HepG2 (cell line): ENCODE measurements around the gene KCND3. TPM values are rescaled to one million over a fixed set of nuclear protein-coding genes. Genes with fewer than 3 reads are reported as not detected.

Experiments
- ATAC-seq: fragments of 200-7000 bp; cut with Tn5 transposase; 3 replicates; pipeline ENCODE4 v1.9.1; 2020; ENCODE audit warnings: mild to moderate bottlenecking, moderate library complexity
- BruUV-seq: library from RNA; stranded (reverse); fragments of 400-500 nt; replicated peaks from 2 replicates; lab custom pipeline; 2021; lab: Mats Ljungman, UMichigan
- CTCF ChIA-PET: fragments of 300-600 bp; formaldehyde crosslinking; extraction: SDS; loops from one replicate; lab custom pipeline; 2021; ENCODE audit warnings: low total read pairs, inconsistent platforms, low intra/inter-chr PET ratio; lab: Yijun Ruan, JAX
- POLR2A ChIA-PET: fragments of 350-600 bp; sonication (Branson Sonifier 250); formaldehyde crosslinking; loops from one replicate; lab custom pipeline; 2020; ENCODE audit warnings: antibody characterized with exemption, inconsistent platforms; lab: Yijun Ruan, JAX
- DNase-seq: peaks from one replicate; pipeline ENCODE4 v3.0.0-alpha.2; 2015; ENCODE audit warnings: low spot score
- FAIRE-seq: peaks from 3 replicates; lab custom pipeline; 2011; peaks lifted over from hg19 to GRCh38; lab: Jason Lieb, UNC
- H2AFZ ChIP-seq: one replicate; pipeline ENCODE4 v1.6.1; 2011; ENCODE audit warnings: low read length, inconsistent platforms
- H3K27ac ChIP-seq: fragments of 300-600 bp; 3 replicates; pipeline ENCODE4 v1.8.0; 2011; ENCODE audit warnings: mixed run types, mild to moderate bottlenecking, mixed read lengths, low read length, inconsistent platforms; ENCODE audit not compliant: insufficient read depth; ENCODE audit errors: extremely low read length
- H3K27me3 ChIP-seq, 2 experiments: fragments of 200-600 bp in 1 of 2; 2 replicates in 1 of 2; 3 replicates in 1 of 2; pipeline versions ENCODE4 v1.6.0 to v1.8.0; 2011; ENCODE audit warnings: low read length in 2 of 2, mild to moderate bottlenecking in 2 of 2, moderate library complexity in 2 of 2, inconsistent platforms in 1 of 2; ENCODE audit not compliant: insufficient read depth in 2 of 2, control insufficient read depth in 1 of 2
- H3K36me3 ChIP-seq, 2 experiments: fragments of 200-600 bp in 1 of 2; replicated peaks in 1 of 2; 2 replicates in 1 of 2; 3 replicates in 1 of 2; pipeline versions ENCODE4 v1.5.1 to v1.8.0; 2011; ENCODE audit warnings: low read length in 2 of 2, inconsistent platforms in 1 of 2; ENCODE audit not compliant: insufficient read depth in 2 of 2, control insufficient read depth in 1 of 2
- H3K4me1 ChIP-seq: 2 replicates; pipeline ENCODE4 v1.5.1; 2012; ENCODE audit warnings: low read length, inconsistent platforms; ENCODE audit not compliant: insufficient read depth
- H3K4me2 ChIP-seq: 2 replicates; pipeline ENCODE4 v1.6.0; 2011; ENCODE audit warnings: low read depth, low read length, inconsistent platforms
- H3K4me3 ChIP-seq, 3 experiments: fragments of 200-600 bp in 1 of 3; sonication (generic), shearing (Covaris generic) in 1 of 3; replicated peaks in 1 of 3; 2 replicates each; pipeline ENCODE4 v1.5.1; 2011 to 2016; ENCODE audit warnings: low read length in 3 of 3, inconsistent platforms in 2 of 3, low read depth in 2 of 3, mild to moderate bottlenecking in 2 of 3, control low read depth in 1 of 3, mixed read lengths in 1 of 3; ENCODE audit not compliant: insufficient read depth in 1 of 3
- H3K79me2 ChIP-seq: one replicate; pipeline ENCODE4 v1.6.1; 2011; ENCODE audit warnings: low read length, inconsistent platforms; ENCODE audit not compliant: insufficient read depth
- H3K9ac ChIP-seq: 2 replicates; pipeline ENCODE4 v1.6.0; 2011; ENCODE audit warnings: mild to moderate bottlenecking, low read depth, low read length, inconsistent platforms; ENCODE audit not compliant: insufficient read depth
- H3K9me3 ChIP-seq: 2 replicates; pipeline ENCODE4 v1.5.1; 2012; ENCODE audit warnings: mild to moderate bottlenecking, low read length
- H4K20me1 ChIP-seq: 2 replicates; pipeline ENCODE4 v1.6.0; 2011; ENCODE audit warnings: inconsistent platforms, mild to moderate bottlenecking, low read length, moderate library complexity; ENCODE audit not compliant: insufficient read depth
- ASH2L ChIP-seq: fragments of 300-600, 200-600 bp; sonication (generic); IDR thresholded peaks from 2 replicates; pipeline ENCODE4 v1.7.0; 2017; ENCODE audit warnings: low read depth, mild to moderate bottlenecking, moderate library complexity, mixed read lengths, low read length; ENCODE audit not compliant: insufficient read length
- CSRNP1 ChIP-seq: sonication (generic); formaldehyde crosslinking; IDR thresholded peaks from 2 replicates; pipeline ENCODE4 v1.8.1; 2023; ENCODE audit warnings: mild to moderate bottlenecking, missing genetic modification reagents
- KLF13 ChIP-seq: sonication (generic); formaldehyde crosslinking; IDR thresholded peaks from 2 replicates; pipeline ENCODE4 v1.4.0; 2020; ENCODE audit warnings: mild to moderate bottlenecking, missing genetic modification reagents
- MATR3 ChIP-seq: sonication (generic); formaldehyde crosslinking; IDR thresholded peaks from 2 replicates; pipeline ENCODE4 v1.4.0; 2020; ENCODE audit warnings: missing genetic modification reagents
- MBD4 ChIP-seq: IDR thresholded peaks from 2 replicates; pipeline ENCODE4 v1.6.1; 2012; ENCODE audit warnings: low read length, inconsistent platforms, borderline replicate concordance
- MYC ChIP-seq: sonication (generic); formaldehyde crosslinking; IDR thresholded peaks from 2 replicates; pipeline ENCODE4 v1.9.0; 2021; ENCODE audit warnings: missing genetic modification reagents, borderline replicate concordance
- THYN1 ChIP-seq: sonication (generic); formaldehyde crosslinking; IDR thresholded peaks from 2 replicates; pipeline ENCODE4 v1.8.1; 2023; ENCODE audit warnings: low read depth, mild to moderate bottlenecking, moderate library complexity, missing genetic modification reagents, borderline replicate concordance
- TP53 ChIP-seq: sonication (generic); formaldehyde crosslinking; conservative IDR thresholded peaks from 2 replicates; pipeline ENCODE4 v1.4.0; 2020; ENCODE audit warnings: missing genetic modification reagents
- ZMAT5 ChIP-seq: sonication (generic); formaldehyde crosslinking; IDR thresholded peaks from 2 replicates; pipeline ENCODE4 v1.5.0; 2020; ENCODE audit warnings: mild to moderate bottlenecking, low read depth, missing genetic modification reagents, borderline replicate concordance
- ZNF10 ChIP-seq: sonication (generic); formaldehyde crosslinking; IDR thresholded peaks from 2 replicates; pipeline ENCODE4 v1.4.0; 2020; ENCODE audit warnings: mild to moderate bottlenecking, low read depth, missing genetic modification reagents, borderline replicate concordance
- ZNF383 ChIP-seq: sonication (generic); formaldehyde crosslinking; IDR thresholded peaks from 2 replicates; pipeline ENCODE4 v1.4.0; 2020; ENCODE audit warnings: missing genetic modification reagents, mild to moderate bottlenecking, borderline replicate concordance
- ZNF431 ChIP-seq: sonication (generic); formaldehyde crosslinking; IDR thresholded peaks from 2 replicates; pipeline ENCODE4 v1.9.0; 2022; ENCODE audit warnings: missing genetic modification reagents, low read depth, mild to moderate bottlenecking, borderline replicate concordance
- ZNF724P ChIP-seq: sonication (generic); formaldehyde crosslinking; IDR thresholded peaks from 2 replicates; pipeline ENCODE4 v1.8.0; 2022; ENCODE audit warnings: missing genetic modification reagents, borderline replicate concordance
- ZNF772 ChIP-seq: sonication (generic); formaldehyde crosslinking; IDR thresholded peaks from 2 replicates; pipeline ENCODE4 v1.5.0; 2020; ENCODE audit warnings: mild to moderate bottlenecking, missing genetic modification reagents
- WGBS: methylation state at CpG from one replicate; pipeline ENCODE4 v1.1.6; 2017; ENCODE audit warnings: low lambda C conversion rate; 5-methylcytosine and 5-hydroxymethylcytosine counted together
- in situ Hi-C: cut with HindIII; loops from 2 replicates; pipeline ENCODE4 v1.10.0; 2017; ENCODE audit warnings: low pct_unique_long_range_greater_than_20kb; ENCODE audit not compliant: extremely low pct_ligation_motif_present
- intact Hi-C: fragments of 100-400 bp; cut with micrococcal nuclease; formaldehyde crosslinking; loops from one replicate; pipeline ENCODE4 v1.10.0; 2022; ENCODE audit not compliant: unreplicated experiment
- polyA plus RNA-seq, 8 experiments: library from polyadenylated mRNA; depleted of rRNA in 3 of 8; stranded (reverse) in 7 of 8; unstranded in 1 of 8; fragments of >200 nt; fragmentation: Illumina TruSeq in 4 of 8; extraction: Trizol in 4 of 8; gene quantifications; 2 replicates each; pipeline versions ENCODE4 v1.2.1 to v1.2.3, GENCODE V29; 2011 to 2016; ENCODE audit warnings: low read depth in 4 of 8, missing spikeins in 1 of 8, mixed read lengths in 1 of 8; ENCODE audit not compliant: insufficient read depth in 1 of 8
- total RNA-seq, 5 experiments: library from RNA; depleted of rRNA; stranded (reverse); fragments of >200 nt; fragmentation: Illumina TruSeq; extraction: Trizol; gene quantifications; 2 replicates each; pipeline ENCODE4 v1.2.3, GENCODE V29; 2016; ENCODE audit warnings: low read depth in 1 of 5
- TF ChIP-seq, protein P1 (sequence below): sonication (generic); formaldehyde crosslinking; IDR thresholded peaks from 2 replicates; pipeline ENCODE4 v1.4.0; 2020; ENCODE audit warnings: mild to moderate bottlenecking, missing genetic modification reagents, borderline replicate concordance
- TF ChIP-seq, protein P2 (sequence below): sonication (generic); formaldehyde crosslinking; IDR thresholded peaks from 2 replicates; pipeline ENCODE4 v1.4.0; 2020; ENCODE audit warnings: mild to moderate bottlenecking, missing genetic modification reagents

Gene KCND3
- total and polyA plus RNA-seq, 2 of the 13 experiments (the other 11 are each of a cell fraction or from before 2014, with no cell fraction given): 0.04 TPM; not detected in 1

DNA sequence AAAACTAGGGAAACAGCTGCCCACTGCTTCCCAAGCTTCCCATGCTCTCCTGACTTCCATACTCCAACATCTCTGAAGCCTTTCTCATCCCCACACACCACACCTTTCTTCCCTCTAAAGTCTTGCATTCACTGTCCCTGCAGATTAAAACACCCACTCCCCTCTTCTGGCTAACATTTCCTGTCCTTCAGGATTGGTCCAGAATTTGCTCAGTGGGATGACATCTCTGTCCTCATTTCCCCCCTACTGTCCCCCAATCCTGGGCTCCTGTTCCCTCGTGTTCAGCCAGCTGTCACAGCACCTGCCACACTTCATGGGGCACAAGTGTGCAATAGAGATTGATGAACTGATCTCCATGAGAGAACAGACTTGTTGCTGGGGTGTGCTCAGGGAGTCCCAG is 82.7 kb downstream of the KCND3 start (continued):
- TF ChIP-seq, protein P1, sequence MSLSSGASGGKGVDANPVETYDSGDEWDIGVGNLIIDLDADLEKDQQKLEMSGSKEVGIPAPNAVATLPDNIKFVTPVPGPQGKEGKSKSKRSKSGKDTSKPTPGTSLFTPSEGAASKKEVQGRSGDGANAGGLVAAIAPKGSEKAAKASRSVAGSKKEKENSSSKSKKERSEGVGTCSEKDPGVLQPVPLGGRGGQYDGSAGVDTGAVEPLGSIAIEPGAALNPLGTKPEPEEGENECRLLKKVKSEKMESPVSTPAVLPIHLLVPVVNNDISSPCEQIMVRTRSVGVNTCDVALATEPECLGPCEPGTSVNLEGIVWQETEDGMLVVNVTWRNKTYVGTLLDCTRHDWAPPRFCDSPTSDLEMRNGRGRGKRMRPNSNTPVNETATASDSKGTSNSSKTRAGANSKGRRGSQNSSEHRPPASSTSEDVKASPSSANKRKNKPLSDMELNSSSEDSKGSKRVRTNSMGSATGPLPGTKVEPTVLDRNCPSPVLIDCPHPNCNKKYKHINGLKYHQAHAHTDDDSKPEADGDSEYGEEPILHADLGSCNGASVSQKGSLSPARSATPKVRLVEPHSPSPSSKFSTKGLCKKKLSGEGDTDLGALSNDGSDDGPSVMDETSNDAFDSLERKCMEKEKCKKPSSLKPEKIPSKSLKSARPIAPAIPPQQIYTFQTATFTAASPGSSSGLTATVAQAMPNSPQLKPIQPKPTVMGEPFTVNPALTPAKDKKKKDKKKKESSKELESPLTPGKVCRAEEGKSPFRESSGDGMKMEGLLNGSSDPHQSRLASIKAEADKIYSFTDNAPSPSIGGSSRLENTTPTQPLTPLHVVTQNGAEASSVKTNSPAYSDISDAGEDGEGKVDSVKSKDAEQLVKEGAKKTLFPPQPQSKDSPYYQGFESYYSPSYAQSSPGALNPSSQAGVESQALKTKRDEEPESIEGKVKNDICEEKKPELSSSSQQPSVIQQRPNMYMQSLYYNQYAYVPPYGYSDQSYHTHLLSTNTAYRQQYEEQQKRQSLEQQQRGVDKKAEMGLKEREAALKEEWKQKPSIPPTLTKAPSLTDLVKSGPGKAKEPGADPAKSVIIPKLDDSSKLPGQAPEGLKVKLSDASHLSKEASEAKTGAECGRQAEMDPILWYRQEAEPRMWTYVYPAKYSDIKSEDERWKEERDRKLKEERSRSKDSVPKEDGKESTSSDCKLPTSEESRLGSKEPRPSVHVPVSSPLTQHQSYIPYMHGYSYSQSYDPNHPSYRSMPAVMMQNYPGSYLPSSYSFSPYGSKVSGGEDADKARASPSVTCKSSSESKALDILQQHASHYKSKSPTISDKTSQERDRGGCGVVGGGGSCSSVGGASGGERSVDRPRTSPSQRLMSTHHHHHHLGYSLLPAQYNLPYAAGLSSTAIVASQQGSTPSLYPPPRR (CRISPR knock-in tag): no peak
- TF ChIP-seq ZNF383 (CRISPR knock-in tag): no peak
- TF ChIP-seq, all 625 proteins: peak for 0

GRCh38 chr1:111906111-111906510 is 83.4 kb downstream of the KCND3 start:
- ATAC-seq (no peak), FAIRE-seq (no peak), DNase-seq (no peak)
- intact Hi-C loops (no loop called here), in situ Hi-C loops (no loop called here)
- Histone ChIP-seq H3K4me1 (no peaks in the 10 kb centered on the region), H3K9me3 (no peaks in the 10 kb centered on the region), H3K27ac (no peak overlapping the region), H3K79me2 (no peaks in the 10 kb centered on the region), H4K20me1 (no peaks in the 10 kb centered on the region), H3K27me3 (peaks cover 0 to 19% of the 10 kb centered on the region in 2 experiments; a peak in 2 of 5 replicates), H3K4me3 (no peak overlapping the region), H3K4me2 (no peak overlapping the region), H2AFZ (no peak overlapping the region), H3K9ac (no peak overlapping the region), H3K36me3 (no peaks in the 10 kb centered on the region)
- 3% methylated on average over 4 of the region's 4 CpGs for WGBS
- ChIA-PET CTCF (no interaction called here), POLR2A (no interaction called here)
- BruUV-seq: no TSS peak
- TF ChIP-seq THYN1 (no peak), ZNF724P (CRISPR knock-in tag) (no peak), ZNF10 (no peak), MATR3 (no peak), ZMAT5 (CRISPR knock-in tag) (no peak), ZNF772 (no peak), MBD4 (no peak), KLF13 (CRISPR knock-in tag) (no peak), TP53 (CRISPR knock-in tag) (no peak), ZNF431 (CRISPR knock-in tag) (no peak), CSRNP1 (no peak), MYC (no peak), ASH2L (no peak)
- TF ChIP-seq, protein P2, sequence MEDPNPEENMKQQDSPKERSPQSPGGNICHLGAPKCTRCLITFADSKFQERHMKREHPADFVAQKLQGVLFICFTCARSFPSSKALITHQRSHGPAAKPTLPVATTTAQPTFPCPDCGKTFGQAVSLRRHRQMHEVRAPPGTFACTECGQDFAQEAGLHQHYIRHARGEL (CRISPR knock-in tag): no peak
